ENCODE data around the gene SYNDIG1.

The SYNDIG1 gene

GRCh38 chr20:24572140-24572539, 102.7 kb downstream of the SYNDIG1 start:
- no peak for DNase-seq

GRCh38 chr20:24572862-24573261, 103.4 kb downstream of the SYNDIG1 start:
- peak in 2 of 14 donors; percentile 24 to 35 for DNase-seq

GRCh38 chr20:24573557-24573956, 104.1 kb downstream of the SYNDIG1 start:
- no peak for DNase-seq

- no peak for DNase-seq
Observed at GRCh38 chr20:24574307-24574706, 104.9 kb downstream of the SYNDIG1 start.

GRCh38 chr20:24574797-24575196, 105.4 kb downstream of the SYNDIG1 start:
- DNase-seq, result no peak

- no peak for DNase-seq
Observed at GRCh38 chr20:24575811-24576210, 106.4 kb downstream of the SYNDIG1 start.

- DNase-seq, result no peak
Observed at GRCh38 chr20:24576447-24576846, 107.0 kb downstream of the SYNDIG1 start.

GRCh38 chr20:24577271-24577909, 108.0 kb downstream of the SYNDIG1 start:
- no peak for DNase-seq

GRCh38 chr20:24578567-24579415, 109.4 kb downstream of the SYNDIG1 start:
- no peak for DNase-seq

- DNase-seq, result no peak
Observed at GRCh38 chr20:24579475-24579874, 110.0 kb downstream of the SYNDIG1 start.

- DNase-seq, result no peak
Observed at GRCh38 chr20:24580006-24580405, 110.6 kb downstream of the SYNDIG1 start.

- DNase-seq, result no peak
Observed at GRCh38 chr20:24580855-24581254, 111.4 kb downstream of the SYNDIG1 start.

- DNase-seq, result no peak
Observed at GRCh38 chr20:24581443-24582170, 112.2 kb downstream of the SYNDIG1 start.

- no peak for DNase-seq
Observed at GRCh38 chr20:24582373-24583168, 113.1 kb downstream of the SYNDIG1 start.

- no peak for DNase-seq
Observed at GRCh38 chr20:24583169-24583792, 113.9 kb downstream of the SYNDIG1 start.

GRCh38 chr20:24584078-24584477, 114.6 kb downstream of the SYNDIG1 start:
- DNase-seq, result no peak

- peak in 1 of 14 donors; percentile 59 for DNase-seq
Observed at GRCh38 chr20:24584538-24585356, 115.3 kb downstream of the SYNDIG1 start.

- DNase-seq, result no peak
Observed at GRCh38 chr20:24585796-24586522, 116.5 kb downstream of the SYNDIG1 start.

- no peak for DNase-seq
Observed at GRCh38 chr20:24586523-24586840, 117.1 kb downstream of the SYNDIG1 start.

GRCh38 chr20:24587384-24588046, 118.1 kb downstream of the SYNDIG1 start:
- peak in 1 of 14 donors; percentile 32 for DNase-seq

Measured in C1 segment of cervical spinal cord (tissue), 14 donors.